ENCODE results near the gene UNC5A.

The UNC5A gene

GRCh38 chr5:176881816-176882566 lies 71.6 kb downstream of the UNC5A start:
- DNase-seq = no peak

GRCh38 chr5:176882567-176882903 lies 72.2 kb downstream of the UNC5A start:
- DNase-seq = no peak

- DNase-seq = no peak
Observed at GRCh38 chr5:176883700-176884570, 73.6 kb downstream of the UNC5A start.

- DNase-seq = no peak
Observed at GRCh38 chr5:176884571-176884890, 74.2 kb downstream of the UNC5A start.

- no peak for DNase-seq
Observed at GRCh38 chr5:176886336-176887251, 76.2 kb downstream of the UNC5A start.

DNA sequence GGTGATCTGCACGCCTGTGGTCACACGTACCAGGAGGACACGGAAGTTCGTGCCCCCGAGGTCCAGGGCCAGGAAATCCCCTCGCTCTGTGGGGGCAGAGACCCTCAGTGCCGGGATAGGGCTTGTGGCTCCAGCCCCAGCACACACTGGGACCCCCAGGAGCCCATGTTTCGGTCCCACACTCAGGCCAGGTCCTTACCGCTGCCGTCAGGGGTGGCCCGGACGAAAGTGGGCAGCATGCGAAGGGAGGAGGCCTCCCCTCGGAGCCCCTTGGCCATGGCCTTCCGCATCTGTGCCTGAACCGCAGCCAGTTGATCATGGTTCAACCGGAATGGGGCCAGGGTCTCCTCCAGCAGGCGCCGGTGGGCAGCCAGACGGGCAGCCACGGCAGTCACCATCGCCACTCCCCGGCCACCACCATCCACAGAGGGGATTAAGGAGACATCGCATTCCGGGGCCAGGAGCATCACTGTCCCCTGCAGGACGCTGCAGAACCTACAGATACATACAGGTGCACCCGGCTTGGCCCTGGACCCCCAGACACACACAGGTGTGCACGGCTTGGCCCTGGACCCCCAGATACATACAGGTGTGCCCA lies 77.0 kb downstream of the UNC5A start:
- DNase-seq = no peak

GRCh38 chr5:176888016-176888864 lies 77.9 kb downstream of the UNC5A start:
- no peak for DNase-seq

- DNase-seq = no peak
Observed at GRCh38 chr5:176888865-176889165, 78.5 kb downstream of the UNC5A start.

DNA sequence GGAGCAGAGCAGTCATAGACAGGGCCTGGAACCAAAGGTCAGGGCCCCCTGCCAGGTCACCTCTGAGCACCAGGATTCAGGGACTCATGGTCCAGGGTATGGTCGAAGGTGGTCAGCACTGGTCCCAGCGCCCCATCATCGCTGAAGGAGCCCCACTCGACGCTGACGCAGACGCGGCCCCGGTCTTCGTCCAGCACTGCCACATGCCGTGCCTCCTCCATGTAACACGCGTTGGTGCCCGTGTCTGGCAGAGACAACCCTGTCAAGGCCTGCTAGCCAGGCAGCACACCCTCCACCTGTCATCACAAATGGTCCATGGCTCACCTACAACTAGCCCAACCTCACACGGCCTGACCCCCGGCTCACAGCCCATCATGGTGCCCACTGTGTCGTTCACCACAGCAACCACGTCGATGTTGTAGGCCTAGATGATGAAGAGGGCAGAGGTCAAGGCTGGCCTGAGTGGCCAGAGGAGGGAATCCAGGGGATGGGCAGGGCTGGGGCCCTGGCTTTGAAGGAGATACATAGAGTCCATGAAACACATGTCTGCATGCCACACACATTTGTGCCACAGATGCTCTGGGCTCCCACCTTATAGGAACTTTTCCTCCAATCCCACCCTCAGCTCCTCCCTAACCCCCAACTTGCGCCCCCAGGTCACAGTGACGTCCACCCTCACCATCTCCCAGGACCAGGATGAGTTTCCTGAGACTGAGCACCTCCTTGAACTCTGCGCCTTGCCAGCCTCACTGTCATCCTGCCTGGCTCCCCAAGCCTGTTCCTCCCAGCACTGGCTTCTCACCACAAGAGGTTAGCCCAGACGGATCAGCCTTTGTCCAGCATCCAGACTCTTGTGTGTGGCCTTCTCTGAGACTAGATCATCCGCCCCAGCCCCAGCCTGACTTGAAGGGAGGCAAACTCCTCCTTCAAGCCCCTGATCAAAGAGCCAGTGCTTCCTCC lies 79.2 kb downstream of the UNC5A start:
- DNase-seq = no peak

GRCh38 chr5:176890455-176891330 lies 80.3 kb downstream of the UNC5A start:
- DNase-seq = no peak

DNA sequence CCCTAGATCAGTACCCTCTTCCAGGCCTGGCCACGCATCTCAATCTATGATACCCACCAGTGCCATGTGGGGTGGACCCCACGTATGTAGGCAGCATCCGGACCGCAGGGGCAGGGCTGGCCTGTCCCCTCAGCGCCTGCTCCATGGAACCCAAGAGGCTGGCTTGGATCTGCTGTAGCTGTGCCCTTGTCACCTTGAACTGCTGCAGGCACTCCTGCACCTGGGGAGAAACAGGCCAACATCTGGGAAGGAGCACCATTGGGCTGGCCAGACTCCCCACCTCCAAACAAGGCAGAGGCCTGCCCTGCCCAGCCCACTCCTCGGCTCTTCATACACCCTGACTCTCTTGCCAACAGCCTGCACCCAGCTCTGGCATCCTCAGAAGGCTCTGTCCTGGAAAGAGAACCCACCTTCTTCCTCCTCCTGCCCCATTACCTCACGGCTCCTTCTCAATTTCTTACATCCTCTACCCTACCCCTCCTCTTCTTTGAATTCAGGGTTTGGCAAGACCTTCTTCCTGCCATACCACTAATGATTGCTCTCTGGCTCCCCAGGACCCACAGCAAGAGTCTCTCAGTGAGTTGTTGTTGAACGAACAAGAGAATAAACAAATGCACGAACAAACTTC lies 81.1 kb downstream of the UNC5A start:
- DNase-seq = no peak

DNA sequence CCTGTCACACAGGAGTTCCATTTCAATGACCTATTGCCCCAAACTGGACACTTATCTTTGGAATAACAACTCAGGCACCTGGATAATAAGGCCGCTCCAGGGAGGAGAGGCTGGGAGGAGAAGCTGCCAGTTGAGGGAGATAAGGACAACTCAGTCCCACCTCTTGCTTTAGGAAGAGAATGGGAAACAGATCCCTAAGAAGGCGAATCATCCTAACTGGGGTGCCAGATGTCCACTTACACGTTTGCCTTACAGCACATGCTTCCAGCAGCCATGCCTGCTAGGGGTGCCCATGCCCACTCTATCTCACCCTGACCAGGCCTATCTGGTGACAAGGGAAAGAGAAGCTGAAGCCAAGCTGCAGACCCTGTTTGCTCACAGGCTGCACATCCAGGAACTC lies 82.3 kb downstream of the UNC5A start:
- DNase-seq = no peak

- DNase-seq = no peak
Observed at GRCh38 chr5:176894298-176894697, 83.9 kb downstream of the UNC5A start.

DNA sequence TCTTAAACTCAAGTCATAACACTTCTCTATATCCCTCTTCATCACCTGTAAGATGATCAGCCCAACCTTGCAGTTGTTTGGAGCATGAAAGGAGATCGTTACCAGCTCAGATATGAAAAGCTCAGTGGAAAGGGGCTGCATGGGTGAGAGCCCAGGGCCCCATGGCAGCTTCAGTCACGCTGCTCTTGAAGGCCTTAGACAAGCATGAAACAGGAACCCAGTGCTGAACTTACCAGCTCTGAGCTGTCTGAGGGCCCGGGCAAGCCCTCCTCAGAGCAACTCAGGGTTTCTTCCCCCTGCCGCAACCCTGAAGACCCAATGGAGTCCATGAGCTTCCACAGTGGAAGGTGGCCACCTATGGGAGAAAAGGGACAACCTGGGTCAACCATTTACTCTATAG lies 85.5 kb downstream of the UNC5A start:
- no peak for DNase-seq

GRCh38 chr5:176897263-176897662 lies 86.9 kb downstream of the UNC5A start:
- no peak for DNase-seq

DNA sequence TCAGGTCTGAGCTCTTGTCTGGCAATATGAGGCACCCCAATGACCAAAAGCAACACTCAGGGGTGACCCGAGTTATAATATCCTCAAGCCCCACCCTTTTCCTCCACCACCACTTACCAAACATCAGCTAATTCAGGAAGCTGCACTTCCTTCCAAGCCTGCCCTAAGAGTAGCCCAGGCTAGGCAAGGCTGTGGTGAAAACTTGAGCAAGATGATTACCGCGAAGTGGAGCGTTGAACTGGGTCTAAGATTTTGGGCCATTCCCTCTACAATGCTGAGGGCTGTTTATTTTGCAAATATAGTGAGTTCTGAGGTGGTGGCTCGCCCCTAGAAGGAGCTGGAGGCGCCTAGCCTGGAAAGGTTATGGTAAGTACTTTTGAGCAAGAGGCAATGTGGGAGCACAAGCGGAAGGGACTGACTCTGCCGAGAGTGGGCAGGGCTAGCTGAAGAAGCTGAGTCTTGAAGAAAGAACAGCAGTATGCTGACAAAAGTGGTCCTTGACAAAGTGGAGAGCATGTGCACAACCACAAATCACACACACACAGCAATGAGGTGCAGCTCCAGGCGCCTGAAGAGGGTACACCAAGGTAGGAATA lies 89.0 kb downstream of the UNC5A start, which contains the start of gene HK3:
Gene HK3 (minus strand): TSS at position 51 of the 596 bp plus-strand sequence. CDS start 3,187 bp downstream, outside the sequence.
- DNase-seq = no peak

DNA sequence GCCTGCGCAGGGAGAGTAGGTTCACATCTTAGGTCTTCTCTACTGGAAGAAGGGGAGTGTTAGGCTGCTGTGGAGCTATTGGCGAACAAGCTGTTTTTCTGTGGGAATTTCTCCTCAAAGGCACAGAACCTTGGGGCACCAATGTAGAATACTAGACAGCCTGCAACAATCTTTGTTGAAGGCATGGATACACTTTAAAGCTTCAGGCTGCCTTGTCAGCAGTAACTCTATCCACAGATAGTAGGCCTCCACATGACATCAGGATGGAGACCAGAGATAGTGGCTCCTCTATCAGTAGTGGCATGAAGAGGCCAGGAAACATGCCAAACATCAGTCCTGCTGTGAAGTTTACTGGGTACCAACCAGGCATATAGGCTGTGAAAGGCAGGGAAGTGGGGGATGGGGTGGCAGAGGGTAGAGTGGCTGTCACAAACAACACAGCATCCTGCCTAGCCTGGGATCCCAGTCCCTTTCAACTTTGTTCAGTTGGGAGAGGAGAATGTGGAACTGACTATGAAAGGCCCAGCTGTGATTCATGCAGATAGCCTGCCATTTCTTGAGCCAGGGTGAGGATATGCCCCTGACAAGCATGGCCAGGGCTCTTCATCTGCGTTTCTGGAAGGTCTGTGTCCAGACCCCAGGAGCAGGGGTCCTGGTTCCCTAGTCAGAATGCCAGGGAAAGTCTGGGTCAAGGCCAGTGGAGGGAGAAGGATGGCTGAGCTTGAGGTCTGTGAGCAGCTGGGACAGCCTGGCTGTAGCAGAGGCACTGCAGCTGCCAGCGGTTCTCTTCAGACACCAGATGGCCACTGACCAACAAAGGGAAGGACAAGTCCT lies 89.8 kb downstream of the UNC5A start:
- no peak for DNase-seq

DNA sequence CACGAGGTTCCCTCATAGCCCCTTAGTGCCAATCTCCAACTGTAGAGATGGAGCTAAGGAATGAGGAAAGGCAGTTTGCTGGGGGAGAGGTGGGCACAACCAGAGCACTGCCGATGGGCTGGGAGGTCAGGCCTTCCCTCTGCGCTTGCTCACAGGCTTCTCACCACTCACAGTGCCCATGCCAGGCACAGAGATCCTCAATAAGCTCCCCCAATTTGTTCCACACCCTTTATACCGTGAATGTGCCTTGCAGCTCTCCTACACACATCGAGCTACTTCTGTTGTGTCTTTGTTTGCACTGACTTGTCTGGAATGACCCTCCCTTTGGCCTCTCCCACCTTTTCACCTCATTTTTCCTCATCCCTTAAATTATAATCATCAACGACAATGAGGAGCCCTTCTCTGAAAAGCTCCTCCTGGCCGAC lies 90.4 kb downstream of the UNC5A start:
- DNase-seq = no peak
